ENCODE measurements around the gene TAS2R1.

GRCh38 chr5:9625731-9626130 is 4.4 kb downstream of the TAS2R1 start:
- no peak for TF ChIP-seq CTCF (IDR thresholded peaks at IDR 0.05)
- TF ChIP-seq POLR2A (IDR thresholded peaks at IDR 0.05), result no peak
